B cell (primary cell): ENCODE measurements around the gene EML6. TPM values are rescaled to one million over a fixed set of nuclear protein-coding genes. Genes with fewer than 3 reads are reported as not detected.
A peak's percentile ranks its signal among the peaks of the same experiment; 100 is the strongest.

Source experiments
- ATAC-seq: fragments of 200-7000 bp; cut with Tn5 transposase; one replicate; pipeline ENCODE4 v1.10.0; 2021; ENCODE audit warnings: low read depth, mild to moderate bottlenecking, moderate number of reproducible peaks, moderate library complexity
- CTCF ChIA-PET: fragments of 350-600 bp; sonication (Branson Sonifier 250); formaldehyde crosslinking; loops from one replicate; lab custom pipeline; 2021; ENCODE audit warnings: antibody characterized with exemption, inconsistent platforms; lab: Charles Lee
- POLR2A ChIA-PET: fragments of 350-600 bp; sonication (Branson Sonifier 250); formaldehyde crosslinking; loops from one replicate; lab custom pipeline; 2021; ENCODE audit warnings: antibody characterized with exemption; lab: Charles Lee
- DNase-seq: peaks from one replicate; pipeline ENCODE4 v3.0.0; 2013
- H2AFZ ChIP-seq: 2 replicates; pipeline ENCODE4 v1.6.1; 2012; ENCODE audit warnings: mild to moderate bottlenecking, low read depth, low read length; ENCODE audit not compliant: insufficient read depth, poor library complexity, severe bottlenecking
- H3K27ac ChIP-seq, 2 donors: 1 replicate in 1 of 2; 2 replicates in 1 of 2; pipeline ENCODE4 v1.5.1; 2012 to 2013; ENCODE audit warnings: low read length in 2 of 2, mild to moderate bottlenecking in 2 of 2, moderate library complexity in 1 of 2
- H3K27me3 ChIP-seq, 4 experiments: fragments of 200-600 bp in 1 of 4; sonication (generic) in 1 of 4; replicated peaks in 1 of 4; 1 replicate in 2 of 4; 2 replicates in 2 of 4; pipeline versions ENCODE4 v1.6.1 to v1.7.0; 2013 to 2016; ENCODE audit warnings: low read length in 3 of 4, mild to moderate bottlenecking in 2 of 4, mixed read lengths in 1 of 4, moderate library complexity in 1 of 4; ENCODE audit not compliant: insufficient read depth in 4 of 4, control insufficient read depth in 3 of 4; ENCODE audit errors: control extremely low read depth in 1 of 4
- H3K36me3 ChIP-seq, 2 experiments: replicated peaks in 1 of 2; 1 replicate in 1 of 2; 2 replicates in 1 of 2; pipeline versions ENCODE4 v1.6.1 to v1.7.1; 2013; ENCODE audit warnings: low read length in 1 of 2; ENCODE audit not compliant: insufficient read depth in 2 of 2, control insufficient read depth in 1 of 2; ENCODE audit errors: control extremely low read depth in 1 of 2, extremely low read depth in 1 of 2
- H3K4me1 ChIP-seq, 2 donors: fragments of 200-600 bp in 1 of 2; sonication (generic) in 1 of 2; 1 replicate in 1 of 2; 2 replicates in 1 of 2; pipeline versions ENCODE4 v1.5.1 to v1.6.1; 2013 to 2017; ENCODE audit warnings: low read length in 2 of 2; ENCODE audit not compliant: control insufficient read depth in 2 of 2, insufficient read depth in 2 of 2
- H3K4me2 ChIP-seq: replicated peaks from 2 replicates; pipeline ENCODE3; 2012; ENCODE audit warnings: mild to moderate bottlenecking, low read depth, low read length; ENCODE audit not compliant: poor library complexity, severe bottlenecking
- H3K4me3 ChIP-seq, 5 experiments: fragments of 200-600 bp in 1 of 5; sonication (generic) in 1 of 5; 1 replicate in 3 of 5; 2 replicates in 2 of 5; pipeline versions ENCODE4 v1.5.1 to v1.7.0; 2011 to 2016; ENCODE audit warnings: low read length in 4 of 5, mild to moderate bottlenecking in 4 of 5, low read depth in 2 of 5, control low read depth in 1 of 5, moderate library complexity in 1 of 5; ENCODE audit not compliant: insufficient read depth in 1 of 5; ENCODE audit errors: control extremely low read depth in 1 of 5, extremely low read depth in 1 of 5
- H3K79me2 ChIP-seq: fragments of 200-600 bp; sonication (generic); one replicate; pipeline ENCODE4 v1.6.0; 2016; ENCODE audit warnings: low read length; ENCODE audit not compliant: control insufficient read depth, insufficient read depth
- H3K9ac ChIP-seq: fragments of 200-600 bp; sonication (generic); 2 replicates; pipeline ENCODE4 v1.6.1; 2017; ENCODE audit warnings: mild to moderate bottlenecking, low read length, moderate library complexity
- H3K9me3 ChIP-seq, 3 donors: one replicate each; pipeline versions ENCODE4 v1.6.1 to v1.7.1; 2013; ENCODE audit warnings: low read length in 2 of 3; ENCODE audit not compliant: control insufficient read depth in 2 of 3, insufficient read depth in 1 of 3; ENCODE audit errors: control extremely low read depth in 1 of 3
- H4K20me1 ChIP-seq: 2 replicates; pipeline ENCODE4 v1.6.0; 2012; ENCODE audit warnings: mild to moderate bottlenecking, low read length; ENCODE audit not compliant: insufficient read depth, control insufficient read depth, poor library complexity, severe bottlenecking
- H3K27ac Mint-ChIP-seq: one replicate; pipeline ENCODE4 v1.8.0; 2021; ENCODE audit warnings: mixed read lengths
- H3K27me3 Mint-ChIP-seq: one replicate; pipeline ENCODE4 v1.8.0; 2021; ENCODE audit warnings: mixed read lengths
- H3K4me1 Mint-ChIP-seq: one replicate; pipeline ENCODE4 v1.8.0; 2021; ENCODE audit warnings: mixed read lengths
- H3K4me3 Mint-ChIP-seq: one replicate; pipeline ENCODE4 v1.8.0; 2021; ENCODE audit warnings: mixed read lengths
- H3K9me3 Mint-ChIP-seq: one replicate; pipeline ENCODE4 v1.8.0; 2022; ENCODE audit warnings: mixed read lengths; ENCODE audit not compliant: insufficient read depth
- EZH2 ChIP-seq: IDR thresholded peaks from 2 replicates; pipeline ENCODE4 v1.6.1; 2012; ENCODE audit warnings: borderline replicate concordance, low read depth, mild to moderate bottlenecking, moderate library complexity, low read length; ENCODE audit not compliant: insufficient read depth, poor library complexity, severe bottlenecking
- WGBS: methylation state at CpG from one replicate; pipeline ENCODE4 v1.1.5; 2013; ENCODE audit warnings: missing lambda C conversion rate; ENCODE audit not compliant: insufficient coverage; 5-methylcytosine and 5-hydroxymethylcytosine counted together
- intact Hi-C: fragments of 100-400 bp; cut with micrococcal nuclease; formaldehyde crosslinking; loops from one replicate; pipeline ENCODE4 v1.10.0; 2022
- polyA plus RNA-seq: library from polyadenylated mRNA; depleted of rRNA; stranded (reverse); fragments of >200 nt; gene quantifications from 2 replicates; pipeline ENCODE4 v1.2.3, GENCODE V29; 2012
- total RNA-seq, 2 donors: library from RNA; stranded (reverse); fragments of 120-200 nt in 1 of 2; gene quantifications; 1 replicate in 1 of 2; 2 replicates in 1 of 2; pipeline versions ENCODE4 v1.2.3 to v1.2.4, GENCODE V29; 2013 to 2022
- TF ChIP-seq, protein P1 (sequence below): fragments of 200-600 bp; IDR thresholded peaks from one replicate; pipeline ENCODE4 v1.8.0; 2022; ENCODE audit warnings: antibody characterized with exemption, mild to moderate bottlenecking

Gene EML6
- total and polyA plus RNA-seq, 2 donors (not counting 1 experiment from before 2014, with no cell fraction given): 42.5 to 53.7 TPM

DNA sequence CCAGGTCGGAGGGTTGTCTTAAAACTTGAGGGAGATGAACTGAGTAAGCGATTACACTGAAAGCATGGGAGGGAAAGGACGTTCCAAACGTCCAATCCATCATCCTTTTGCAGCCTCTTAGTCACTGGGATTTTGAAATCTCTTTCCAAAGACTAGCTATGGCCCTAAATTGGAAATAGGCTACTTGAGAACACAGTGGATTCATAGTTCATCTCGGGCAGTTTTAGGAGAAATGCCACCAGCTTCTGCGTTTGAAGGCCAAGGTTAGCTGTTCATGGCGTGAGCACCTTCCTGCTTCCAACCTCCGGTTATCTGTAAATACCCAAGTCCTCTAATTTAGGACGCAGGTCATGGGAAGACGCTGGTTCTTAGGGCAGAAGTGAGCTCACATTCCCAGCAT lies 821 bp upstream of the EML6 start:
- TF ChIP-seq, protein P1, sequence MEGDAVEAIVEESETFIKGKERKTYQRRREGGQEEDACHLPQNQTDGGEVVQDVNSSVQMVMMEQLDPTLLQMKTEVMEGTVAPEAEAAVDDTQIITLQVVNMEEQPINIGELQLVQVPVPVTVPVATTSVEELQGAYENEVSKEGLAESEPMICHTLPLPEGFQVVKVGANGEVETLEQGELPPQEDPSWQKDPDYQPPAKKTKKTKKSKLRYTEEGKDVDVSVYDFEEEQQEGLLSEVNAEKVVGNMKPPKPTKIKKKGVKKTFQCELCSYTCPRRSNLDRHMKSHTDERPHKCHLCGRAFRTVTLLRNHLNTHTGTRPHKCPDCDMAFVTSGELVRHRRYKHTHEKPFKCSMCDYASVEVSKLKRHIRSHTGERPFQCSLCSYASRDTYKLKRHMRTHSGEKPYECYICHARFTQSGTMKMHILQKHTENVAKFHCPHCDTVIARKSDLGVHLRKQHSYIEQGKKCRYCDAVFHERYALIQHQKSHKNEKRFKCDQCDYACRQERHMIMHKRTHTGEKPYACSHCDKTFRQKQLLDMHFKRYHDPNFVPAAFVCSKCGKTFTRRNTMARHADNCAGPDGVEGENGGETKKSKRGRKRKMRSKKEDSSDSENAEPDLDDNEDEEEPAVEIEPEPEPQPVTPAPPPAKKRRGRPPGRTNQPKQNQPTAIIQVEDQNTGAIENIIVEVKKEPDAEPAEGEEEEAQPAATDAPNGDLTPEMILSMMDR: no peak
- no peak for TF ChIP-seq EZH2
- peaks cover 0 to 27% (median 12%) of the 10 kb centered on the region in 4 experiments for H3K27me3 ChIP-seq
- no peak for DNase-seq
- POLR2A ChIA-PET: interaction anchor here (0.6 to 1.6 kb wide), 3 partner anchors 13 to 769 kb away, joined by 3 to 8 read pairs (median 7); partner anchors contain the start of genes CLHC1 and RPS27A
- H2AFZ ChIP-seq: peak overlapping the region; percentile 97
- peak overlapping the region; percentile 51 to 94 (median 79) for H3K4me3 ChIP-seq
- peak overlapping the region; percentile 82 for H3K9ac ChIP-seq
- no peaks in the 10 kb centered on the region for H3K36me3 ChIP-seq
- no peaks in the 10 kb centered on the region for H3K9me3 ChIP-seq
- intact Hi-C loops: loop anchor here (1.0 to 10.0 kb wide), 15 partner anchors 35 to 955 kb away; partner anchors contain the start of genes ACYP2, ASB3, CHAC2 and ERLEC1
- H3K27ac ChIP-seq: peak overlapping the region in 1 of 2 donors; percentile 59
- Mint-ChIP-seq H3K9me3 (no peaks in the 10 kb centered on the region), H3K4me1 (peaks cover 37% of the 10 kb centered on the region), H3K27ac (peak overlapping the region; percentile 94), H3K4me3 (peak overlapping the region; percentile 100), H3K27me3 (peaks cover 18% of the 10 kb centered on the region)
- no peak for ATAC-seq
- CTCF ChIA-PET: interaction anchor here (0.9 to 3.5 kb wide), 10 partner anchors 12 to 618 kb away, joined by 3 to 28 read pairs (median 4); partner anchors contain the start of gene RTN4
- H3K79me2 ChIP-seq: no peaks in the 10 kb centered on the region
- peak overlapping the region; percentile 94 for H3K4me2 ChIP-seq
- H3K4me1 ChIP-seq: peaks cover 15 to 17% of the 10 kb centered on the region in 2 donors
- WGBS: 29% methylated on average over 7 of the region's 10 CpGs
- no peaks in the 10 kb centered on the region for H4K20me1 ChIP-seq

DNA sequence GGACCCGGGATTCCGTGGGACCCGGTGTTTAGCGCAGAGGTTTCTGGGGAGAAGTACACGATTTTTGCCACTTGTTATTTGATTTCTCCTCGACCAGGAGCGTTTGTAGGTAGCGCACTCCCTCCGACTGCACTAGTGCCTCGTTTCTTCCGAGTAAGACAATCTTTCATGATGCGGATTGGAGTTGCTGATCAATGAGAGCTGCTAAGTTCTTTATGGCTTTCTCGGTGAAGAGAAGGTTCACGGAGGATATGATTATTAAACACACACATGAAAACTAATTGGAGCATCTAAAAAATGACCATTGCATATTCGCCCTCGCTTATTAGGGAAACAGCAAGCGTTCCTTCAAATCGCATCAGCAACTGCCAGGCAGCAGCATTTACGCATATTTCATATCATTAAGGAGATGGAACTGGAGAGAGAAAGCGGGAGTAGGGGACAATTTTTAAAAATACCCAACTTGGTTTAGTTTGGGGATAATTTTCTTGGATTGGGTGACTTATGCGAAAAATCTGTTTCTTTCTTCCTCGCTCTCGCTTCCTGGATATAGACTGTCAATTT lies 616 bp downstream of the EML6 start:
- TF ChIP-seq, protein P1: no peak
- TF ChIP-seq EZH2: peak; percentile 89
- CTCF ChIA-PET: interaction anchor here (1.8 to 3.5 kb wide), 3 partner anchors 19 to 326 kb away, joined by 6 to 28 read pairs (median 8); partner anchors contain the start of gene RTN4
- H4K20me1 ChIP-seq: no peaks in the 10 kb centered on the region
- peaks cover 5% of the 10 kb centered on the region for H3K27me3 Mint-ChIP-seq
- H2AFZ ChIP-seq: peak overlapping the region; percentile 97
- peaks cover 37% of the 10 kb centered on the region for H3K4me1 Mint-ChIP-seq
- peak overlapping the region in 1 of 2 donors; percentile 43 for H3K27ac ChIP-seq
- H3K79me2 ChIP-seq: no peaks in the 10 kb centered on the region
- H3K9me3 ChIP-seq: no peaks in the 10 kb centered on the region
- H3K27ac Mint-ChIP-seq: peak overlapping the region; percentile 94
- H3K4me3 Mint-ChIP-seq: peak overlapping the region; percentile 100
- intact Hi-C loops: loop anchor here (1.0 to 10.0 kb wide), 15 partner anchors 33 to 957 kb away; partner anchors contain the start of genes ACYP2, ASB3, CHAC2 and ERLEC1
- H3K4me3 ChIP-seq: peak overlapping the region; percentile 51 to 98 (median 79)
- H3K9me3 Mint-ChIP-seq: no peaks in the 10 kb centered on the region
- 0% methylated on average over 11 of the region's 23 CpGs for WGBS
- POLR2A ChIA-PET: interaction anchor here (0.8 to 1.6 kb wide), 2 partner anchors 14 to 508 kb away, joined by 4 to 7 read pairs; partner anchors contain the start of genes CLHC1 and RPS27A
- H3K4me2 ChIP-seq: peak overlapping the region; percentile 94
- H3K4me1 ChIP-seq: peaks cover 15 to 17% of the 10 kb centered on the region in 2 donors
- ATAC-seq: no peak
- H3K27me3 ChIP-seq: peaks cover 0 to 27% (median 8%) of the 10 kb centered on the region in 4 experiments
- DNase-seq: no peak
- H3K36me3 ChIP-seq: no peaks in the 10 kb centered on the region
- peak overlapping the region; percentile 82 for H3K9ac ChIP-seq
